ENCODE results near the gene HNRNPK.
A peak's percentile ranks its signal among the peaks of the same experiment; 100 is the strongest.
"Not testable (repeated sequence)": the region's sequence is repeated elsewhere in the genome, so short reads cannot be mapped to it uniquely, and the experiment has no call there.

The HNRNPK gene

GRCh38 chr9:83976372-83976771 is 3.6 kb downstream of the HNRNPK start:
- DNase-seq, result no peak

GRCh38 chr9:83975300-83975699 is 4.7 kb downstream of the HNRNPK start:
- DNase-seq, result no peak

- no peak for DNase-seq
Observed at GRCh38 chr9:83972286-83972685, 7.7 kb downstream of the HNRNPK start.

- no peak for DNase-seq
Observed at GRCh38 chr9:83971485-83971884, 8.5 kb downstream of the HNRNPK start.

DNA sequence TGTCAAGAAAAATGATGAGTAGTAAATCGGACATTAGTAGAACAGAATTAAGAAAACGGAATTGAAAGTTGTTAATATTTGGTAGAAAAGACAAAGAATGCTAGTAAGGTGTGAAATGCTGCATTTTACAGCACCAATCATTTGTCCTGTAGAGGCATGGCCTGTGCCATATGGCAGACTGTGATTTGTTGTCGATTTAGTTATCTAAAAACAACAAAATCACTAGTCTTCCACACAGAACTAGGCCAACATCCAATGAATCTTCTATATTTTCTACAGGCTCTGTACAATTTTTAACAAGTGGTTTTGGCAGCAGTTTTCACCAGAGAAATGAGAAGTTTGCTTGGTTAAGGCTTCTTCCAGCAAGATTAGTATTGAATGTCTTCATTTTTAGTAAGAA is 10.4 kb downstream of the HNRNPK start:
- DNase-seq, result no peak

DNA sequence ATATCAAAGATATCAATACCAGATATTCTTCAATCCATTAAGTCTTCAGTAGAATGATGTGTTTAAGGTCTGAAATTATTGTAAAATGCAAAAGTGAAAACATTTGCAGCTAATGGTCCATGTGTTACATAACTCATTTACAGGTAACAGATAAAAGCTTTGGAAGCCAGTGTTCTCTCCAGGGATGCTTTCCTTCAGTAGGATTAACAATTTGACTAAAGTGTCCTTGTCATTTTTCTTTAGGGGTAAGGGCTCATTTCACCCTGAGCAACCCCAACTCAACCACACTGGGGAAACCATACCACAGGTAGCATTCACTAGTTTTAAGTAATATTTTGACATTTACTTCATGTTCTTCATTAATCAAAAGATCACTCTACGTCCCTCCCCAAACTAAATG is 12.9 kb downstream of the HNRNPK start:
- DNase-seq, result no peak

DNA sequence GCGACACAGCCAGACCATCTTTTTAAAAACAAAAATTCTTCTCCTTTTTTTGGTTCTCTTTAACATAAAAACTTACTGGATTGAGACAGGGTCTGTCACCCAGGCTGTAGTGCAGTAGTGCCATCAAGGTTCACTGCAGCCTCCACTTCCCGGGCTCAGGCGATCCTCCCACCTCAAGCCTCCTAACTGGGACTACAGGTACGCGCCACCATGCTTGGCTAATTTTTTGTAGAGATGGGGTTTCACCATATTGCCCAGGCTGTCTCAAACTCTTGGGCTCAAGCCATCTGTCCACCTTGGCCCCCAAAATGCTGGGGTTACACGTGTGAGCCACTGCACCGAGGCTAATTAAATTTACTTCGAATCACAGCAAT is 13.8 kb downstream of the HNRNPK start:
- DNase-seq, result no peak

DNA sequence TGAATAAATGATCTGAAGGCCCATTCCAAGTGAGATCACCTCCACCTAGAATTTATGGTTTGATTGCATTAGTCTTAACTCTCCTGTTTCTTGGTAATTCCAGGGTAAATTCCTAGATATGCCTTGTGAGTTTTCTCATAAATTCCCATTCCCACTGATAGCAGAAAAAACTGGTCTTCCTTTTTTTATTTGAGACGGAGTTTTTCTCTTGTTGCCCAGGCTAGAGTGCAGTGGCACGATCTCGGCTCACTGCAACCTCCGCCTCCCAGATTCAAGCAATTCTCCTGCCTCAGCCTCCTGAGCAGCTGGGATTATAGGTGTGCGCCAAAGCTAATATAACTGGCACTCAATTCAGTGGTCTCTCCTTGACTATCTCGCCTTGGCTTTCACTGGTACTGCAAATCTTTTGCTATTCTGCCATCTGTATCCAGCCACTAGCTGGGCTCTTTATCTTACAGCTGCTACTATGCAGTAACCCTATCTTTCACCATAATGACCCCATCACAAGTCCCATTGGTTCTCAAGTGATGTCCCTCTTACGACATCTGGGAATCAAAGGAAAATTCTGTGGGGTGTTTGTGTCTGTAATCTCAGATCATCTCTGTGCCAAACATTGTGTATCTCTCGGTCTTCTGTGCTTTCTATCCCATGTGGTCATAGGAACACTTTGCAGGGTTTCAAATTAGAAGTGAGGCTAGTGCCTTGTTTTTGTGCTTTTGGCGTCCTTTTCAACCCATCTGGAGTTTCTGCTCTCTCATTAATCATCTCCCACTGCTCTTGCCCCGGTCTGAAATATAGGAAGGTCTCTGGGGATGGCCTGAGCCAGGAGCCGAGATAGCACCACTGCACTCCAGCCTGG is 14.4 kb downstream of the HNRNPK start:
- DNase-seq, result no peak

DNA sequence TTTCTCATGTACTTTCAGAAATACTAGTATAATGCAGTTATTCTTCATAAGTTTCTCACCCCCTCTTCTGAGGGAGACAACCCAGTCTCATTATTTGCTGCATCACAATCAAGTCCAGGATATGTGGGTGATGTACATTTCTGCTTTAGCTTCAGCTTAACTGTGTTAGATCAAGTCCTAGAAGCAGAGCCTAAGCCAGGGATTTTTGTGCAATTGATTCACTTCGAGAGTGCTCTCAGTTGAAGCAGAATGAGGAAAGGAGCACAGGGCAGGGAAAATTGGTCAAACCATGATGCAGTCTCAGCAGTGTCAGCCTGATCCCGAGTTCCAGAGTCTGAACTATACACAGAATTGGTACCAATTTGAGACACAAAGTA is 15.1 kb downstream of the HNRNPK start:
- DNase-seq, result no peak

- no peak for DNase-seq
Observed at GRCh38 chr9:83962165-83962564, 17.9 kb downstream of the HNRNPK start.

DNA sequence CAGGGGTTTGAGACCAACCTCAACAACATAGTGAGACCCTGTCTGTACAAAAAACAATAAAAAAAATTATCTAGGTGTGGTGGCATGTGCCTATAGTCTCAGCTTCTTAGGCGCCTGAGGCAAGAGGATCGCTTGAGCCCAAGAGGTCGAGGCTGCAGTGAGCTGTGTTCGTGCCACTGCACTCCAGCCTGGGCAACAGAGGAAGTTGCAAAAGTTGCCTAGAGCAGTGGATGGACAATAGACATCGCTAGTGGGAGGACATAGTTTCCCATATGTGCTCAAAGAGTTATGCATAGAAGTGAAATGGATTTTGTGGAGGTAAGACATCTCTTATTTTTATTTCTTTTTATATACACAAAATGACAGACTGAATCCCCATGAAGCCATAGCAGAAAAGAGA is 19.0 kb downstream of the HNRNPK start:
- DNase-seq, result no peak

DNA sequence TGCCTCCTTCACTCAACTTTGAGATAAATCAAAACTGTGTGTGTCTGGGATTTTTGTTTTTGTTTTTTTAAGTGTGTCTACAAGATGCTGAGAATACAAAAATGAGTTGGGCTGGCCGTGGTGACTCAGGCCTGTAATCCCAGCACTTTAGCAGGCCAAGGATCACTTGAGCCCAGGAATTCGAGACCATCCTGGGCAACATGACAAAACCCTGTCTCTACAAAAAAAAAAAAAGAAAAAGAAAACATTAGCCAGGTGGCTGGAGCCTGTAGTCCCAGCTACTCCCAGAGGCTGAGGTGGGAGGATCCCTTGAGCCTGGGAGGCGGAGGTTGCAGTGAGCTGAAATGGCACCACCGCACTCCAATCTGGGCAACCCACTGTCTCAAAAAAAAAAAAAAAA is 21.0 kb downstream of the HNRNPK start:
- no peak for DNase-seq

- DNase-seq, result no peak
Observed at GRCh38 chr9:83957248-83957513, 22.8 kb downstream of the HNRNPK start.

DNA sequence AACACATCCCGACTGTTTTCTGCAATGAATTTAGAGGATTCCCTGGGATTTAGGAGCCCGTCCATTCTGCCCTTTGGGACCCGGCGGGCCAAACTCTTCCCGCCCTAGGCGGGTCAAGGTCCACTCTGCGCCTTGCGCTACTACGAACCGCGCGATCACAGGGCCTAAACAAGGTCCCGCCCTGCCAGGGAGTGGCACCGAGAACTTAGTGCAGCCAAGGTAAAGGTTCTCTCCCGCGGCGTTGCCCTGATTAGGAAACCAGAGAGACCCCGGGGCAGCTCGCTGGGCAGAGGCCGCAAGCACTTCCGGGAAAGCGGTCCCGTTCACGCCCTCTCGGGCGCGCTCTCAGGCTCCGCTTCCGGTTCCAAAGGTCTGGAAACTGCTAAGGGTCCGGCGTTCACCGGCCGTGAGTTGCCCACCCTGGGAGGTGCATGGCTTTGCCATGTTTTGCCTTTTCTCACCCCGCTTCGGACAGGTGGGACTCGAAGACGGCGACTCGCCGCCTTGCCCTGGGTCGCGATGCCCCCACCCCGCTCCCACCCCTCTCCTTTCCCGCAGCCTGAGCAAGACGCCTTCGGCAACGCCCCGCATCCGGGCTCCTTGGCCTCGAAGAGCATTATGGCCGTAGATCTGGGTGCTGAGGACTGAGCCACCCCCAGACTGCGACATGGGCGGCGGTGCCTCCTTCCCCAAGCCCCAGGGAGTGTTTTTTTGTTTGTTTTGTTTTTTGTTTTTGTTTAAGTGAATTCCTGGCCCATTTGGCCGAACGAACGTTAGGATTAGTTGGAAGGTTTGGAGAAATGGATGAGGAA is 23.4 kb downstream of the HNRNPK start:
- DNase-seq, result peak; percentile 49 to 67

DNA sequence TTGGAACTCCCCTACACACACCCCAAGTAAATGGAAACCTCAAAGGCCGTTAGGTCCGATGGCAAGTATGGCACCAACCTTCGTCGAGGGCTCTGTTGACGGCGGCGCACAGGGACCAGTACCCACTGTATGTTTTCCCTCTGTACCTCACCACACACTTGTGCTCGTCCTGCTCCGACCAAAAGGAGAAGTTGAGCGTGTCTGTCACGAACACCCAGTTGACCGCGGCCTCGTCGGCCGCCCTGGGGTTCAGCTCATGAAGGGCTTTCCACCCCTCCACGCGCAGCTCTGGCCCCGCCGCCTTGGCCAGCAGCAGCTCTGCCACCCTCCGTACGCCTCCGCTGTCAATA is 24.0 kb downstream of the HNRNPK start:
- DNase-seq, result peak in 1 of 2 donors; percentile 50

GRCh38 chr9:83948096-83948495 is 31.9 kb downstream of the HNRNPK start:
- not testable (repeated sequence) for DNase-seq

DNA sequence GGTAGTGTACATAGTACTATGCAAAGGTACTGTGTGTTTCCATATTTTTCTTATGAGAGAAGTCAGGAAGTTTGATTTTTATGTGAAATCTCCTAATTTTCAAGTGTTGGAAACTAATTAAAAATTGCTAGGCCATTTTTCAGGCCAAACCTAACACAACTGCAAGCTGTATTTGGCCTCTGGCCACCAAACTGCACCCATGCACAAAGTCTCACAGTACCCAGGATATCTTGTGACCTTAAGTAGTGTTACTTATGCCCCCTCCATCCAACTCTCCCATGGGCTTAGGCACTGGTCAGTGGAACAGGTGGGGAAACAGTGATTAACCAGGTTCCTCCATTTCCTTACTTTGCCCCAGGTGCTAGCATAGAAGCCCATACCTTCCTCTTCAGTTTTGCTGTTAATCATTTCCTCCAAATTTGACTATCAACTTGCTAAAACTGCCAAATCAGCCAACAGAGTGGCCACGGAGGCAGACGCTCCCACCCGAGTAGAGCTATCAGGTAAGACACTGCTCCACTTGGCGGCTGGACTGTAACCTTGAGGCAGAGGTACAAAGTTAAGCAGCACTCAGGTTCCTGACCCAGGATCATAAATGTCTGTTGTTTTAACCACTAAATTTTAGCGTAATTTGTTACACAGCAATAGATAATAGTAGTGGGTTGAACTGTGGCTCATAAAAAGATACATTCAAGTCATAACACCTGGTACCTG is 39.3 kb downstream of the HNRNPK start:
- no peak for DNase-seq

DNA sequence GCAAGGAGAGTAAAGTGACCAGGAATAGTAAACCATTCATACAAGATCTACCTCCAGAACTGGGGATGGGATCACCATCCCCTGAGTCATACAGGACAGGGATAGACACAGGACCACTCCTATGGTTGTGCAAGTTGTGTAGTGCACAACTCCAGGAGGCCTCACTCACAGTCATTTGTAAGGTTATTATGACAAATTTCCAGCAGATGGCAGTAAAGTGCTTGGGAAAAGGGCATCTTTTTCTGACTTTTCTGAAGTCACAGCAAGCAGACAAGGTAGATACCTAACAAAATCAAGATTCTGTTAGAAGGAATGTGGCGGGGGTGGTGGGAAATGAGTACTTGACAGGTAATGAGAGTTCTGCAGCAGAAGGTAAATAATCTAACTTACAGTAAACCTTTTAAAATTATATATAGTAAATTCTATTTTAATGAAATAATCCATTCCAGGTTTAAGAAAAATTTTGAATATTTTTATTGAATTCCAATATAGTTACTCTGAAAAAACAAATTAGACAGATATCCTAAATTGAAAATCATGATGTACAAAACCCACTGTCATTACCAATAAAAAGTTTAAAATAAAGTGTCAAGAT is 42.1 kb downstream of the HNRNPK start:
- DNase-seq, result peak; percentile 33 to 83

GRCh38 chr9:83936523-83936922 is 43.5 kb downstream of the HNRNPK start:
- DNase-seq, result no peak

GRCh38 chr9:83935276-83935935 is 44.6 kb downstream of the HNRNPK start:
- DNase-seq, result no peak

GRCh38 chr9:83934569-83935275 is 45.3 kb downstream of the HNRNPK start:
- no peak for DNase-seq

DNA sequence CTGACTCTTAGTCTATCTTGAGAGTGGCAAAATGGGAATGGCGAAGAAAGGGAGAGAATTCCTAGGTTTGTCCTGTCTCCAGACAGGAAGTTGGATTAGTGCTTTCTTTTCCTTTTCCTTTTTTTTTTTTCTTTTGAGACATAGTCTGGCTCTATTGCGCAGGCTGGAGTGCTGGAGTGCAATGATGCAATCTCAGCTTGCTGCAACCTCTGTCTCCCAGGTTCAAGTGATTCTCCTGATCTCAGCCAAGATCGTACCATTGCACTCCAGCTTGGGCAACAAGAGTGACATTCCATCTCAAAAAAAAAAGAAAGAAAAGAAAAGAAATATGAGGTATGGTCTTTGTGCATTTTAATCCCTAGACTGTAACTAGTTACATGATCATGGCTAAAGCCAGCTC is 46.2 kb downstream of the HNRNPK start:
- no peak for DNase-seq
